Kidney (tissue), 14 donors: ENCODE measurements around the gene ADISSP. TPM values are rescaled to one million over a fixed set of nuclear protein-coding genes. Genes with fewer than 3 reads are reported as not detected.

ENCODE experiments used
- DNase-seq, 5 donors: peaks; one replicate each; pipeline ENCODE4 v3.0.0-alpha.2; 2013 to 2020
- FAIRE-seq: peaks from 2 replicates; lab custom pipeline; 2012; peaks lifted over from hg19 to GRCh38; lab: Jason Lieb, UNC
- H3K27ac ChIP-seq, 2 donors: one replicate each; pipeline ENCODE4 v1.7.0; 2013; ENCODE audit warnings: low read depth in 2 of 2, low read length in 2 of 2, inconsistent platforms in 1 of 2
- H3K27me3 ChIP-seq: one replicate; pipeline ENCODE4 v1.7.1; 2013; ENCODE audit warnings: low read length, inconsistent platforms; ENCODE audit not compliant: control insufficient read depth, insufficient read depth
- H3K36me3 ChIP-seq, 3 donors: one replicate each; pipeline versions ENCODE4 v1.7.0 to v1.7.1; 2013; ENCODE audit warnings: low read length in 3 of 3, control low read depth in 1 of 3, inconsistent platforms in 1 of 3; ENCODE audit not compliant: insufficient read depth in 3 of 3, control insufficient read depth in 2 of 3
- H3K4me1 ChIP-seq, 3 donors: one replicate each; pipeline versions ENCODE4 v1.7.0 to v1.7.1; 2013; ENCODE audit warnings: low read length in 3 of 3, inconsistent platforms in 1 of 3, low read depth in 1 of 3; ENCODE audit not compliant: control insufficient read depth in 2 of 3, insufficient read depth in 2 of 3
- H3K4me3 ChIP-seq, 3 donors: one replicate each; pipeline versions ENCODE4 v1.7.0 to v1.8.1; 2013; ENCODE audit warnings: low read length in 3 of 3, control low read depth in 1 of 3, inconsistent platforms in 1 of 3
- H3K9ac ChIP-seq, 3 donors: one replicate each; pipeline versions ENCODE4 v1.7.0 to v1.7.1; 2013; ENCODE audit warnings: low read length in 3 of 3, control low read depth in 1 of 3, inconsistent platforms in 1 of 3
- H3K9me3 ChIP-seq, 3 donors: one replicate each; pipeline versions ENCODE4 v1.7.0 to v1.7.1; 2013; ENCODE audit warnings: low read length in 3 of 3, control low read depth in 1 of 3, inconsistent platforms in 1 of 3; ENCODE audit not compliant: control insufficient read depth in 2 of 3, insufficient read depth in 1 of 3
- CTCF ChIP-seq: IDR thresholded peaks from 3 replicates; pipeline ENCODE4 v1.5.1; 2012; ENCODE audit warnings: mild to moderate bottlenecking, moderate library complexity, borderline replicate concordance; ENCODE audit not compliant: insufficient read depth; ENCODE audit errors: extremely low read depth
- intact Hi-C: fragments of 100-400 bp; cut with DNase I; formaldehyde crosslinking; loops from one replicate; pipeline ENCODE4 v1.11.1; 2022
- polyA plus RNA-seq: library from polyadenylated mRNA; stranded (reverse); fragments of 350-450 nt; fragmentation: Illumina TruSeq; extraction: RNeasy Lipid Tissue Mini Kit (QIAGEN cat#74804); gene quantifications from one replicate; pipeline ENCODE4 v1.2.3, GENCODE V29; 2014; ENCODE audit warnings: low read depth, low replicate concordance; ENCODE audit not compliant: insufficient read depth
- total RNA-seq: library from RNA; stranded (reverse); fragmentation: NEBNext Ultra II Directional; extraction: Animal tissue kit (Norgen Biotek cat#: 25700); gene quantifications from one replicate; pipeline ENCODE4 v1.2.1, GENCODE V29; 2021
- donor health status: control.
- donor health status: control.
- donor health status: control.
- donor health status: control.
- donor health status: control.
- donor health status: DM: yes; HTN: yes; CAD: no.
- donor health status: Normal renal cell carcinoma (clear cell type).

ADISSP gene
- total and polyA plus RNA-seq, 2 donors from 2014 or later = 26.3 to 31.8 TPM

- TF ChIP-seq CTCF = no peak
- H3K9me3 ChIP-seq = no peaks in the 10 kb centered on the region
- no peaks in the 10 kb centered on the region for H3K4me1 ChIP-seq
- DNase-seq (peak in 1 of 5 donors; percentile 75), FAIRE-seq (no peak)
- H3K27ac ChIP-seq = no peak within 1 kb of the TSS
- intact Hi-C loops = no loop called here
- no peak within 1 kb of the TSS for H3K4me3 ChIP-seq
- H3K36me3 ChIP-seq = no peaks in the 10 kb centered on the region
- no peak within 1 kb of the TSS for H3K9ac ChIP-seq
- H3K27me3 ChIP-seq = no peaks in the 10 kb centered on the region
Observed at GRCh38 chr20:3712279-3712873, 55.2 kb downstream of the ADISSP start, which contains the start of gene SIGLEC1. SIGLEC1 (minus strand) TSS chr20:3712600; CDS start chr20:3707128, 5,472 bp downstream.

GRCh38 chr20:3711484-3711941 lies 56.0 kb downstream of the ADISSP start:
- no peak for TF ChIP-seq CTCF
- H3K9me3 ChIP-seq = no peaks in the 10 kb centered on the region
- intact Hi-C loops = no loop called here
- H3K27me3 ChIP-seq = no peaks in the 10 kb centered on the region
- FAIRE-seq = no peak
- H3K36me3 ChIP-seq = no peaks in the 10 kb centered on the region
- H3K4me1 ChIP-seq = no peaks in the 10 kb centered on the region
- DNase-seq = peak in 1 of 5 donors; percentile 12
- H3K9ac ChIP-seq = no peak overlapping the region
- H3K4me3 ChIP-seq = no peak overlapping the region
- no peak overlapping the region for H3K27ac ChIP-seq

GRCh38 chr20:3710703-3711483 lies 56.7 kb downstream of the ADISSP start:
- no peaks in the 10 kb centered on the region for H3K4me1 ChIP-seq
- H3K9ac ChIP-seq = no peak overlapping the region
- peak; percentile 86 for TF ChIP-seq CTCF
- FAIRE-seq = no peak
- DNase-seq = peak; percentile 60 to 84 (median 78)
- intact Hi-C loops = no loop called here
- no peaks in the 10 kb centered on the region for H3K27me3 ChIP-seq
- no peak overlapping the region for H3K27ac ChIP-seq
- no peaks in the 10 kb centered on the region for H3K36me3 ChIP-seq
- no peak overlapping the region for H3K4me3 ChIP-seq
- H3K9me3 ChIP-seq = no peaks in the 10 kb centered on the region
